SK-N-SH (cell line): ENCODE data around the gene ACBD6. TPM values are rescaled to one million over a fixed set of nuclear protein-coding genes. Genes with fewer than 3 reads are reported as not detected.

Source experiments
- CTCF ChIA-PET: fragments of 300-600, 350-600 bp; formaldehyde crosslinking; extraction: SDS; loops from one replicate; lab custom pipeline; 2021; lab: Yijun Ruan, JAX
- POLR2A ChIA-PET: fragments of 350-600 bp; sonication (Branson Sonifier 250); formaldehyde crosslinking; extraction: SDS; loops from one replicate; lab custom pipeline; 2020; ENCODE audit warnings: antibody characterized with exemption, inconsistent platforms; lab: Yijun Ruan, JAX
- DNase-seq: peaks from one replicate; pipeline ENCODE4 v3.0.0; 2012
- H2AFZ ChIP-seq: fragments of 200-600 bp; sonication (generic); 2 replicates; pipeline ENCODE4 v1.8.1; 2016; ENCODE audit warnings: antibody characterized with exemption, mild to moderate bottlenecking, low read depth
- H3F3A ChIP-seq: fragments of 200-600 bp; sonication (generic); replicated peaks from 2 replicates; pipeline ENCODE3; 2016; ENCODE audit warnings: antibody characterized with exemption, mild to moderate bottlenecking; ENCODE audit not compliant: insufficient read depth
- H3K27ac ChIP-seq, 2 experiments: fragments of 200-500 bp in 1 of 2; fragments of 200-600 bp in 1 of 2; sonication (Bioruptor generic) in 1 of 2; sonication (generic), shearing (Covaris generic) in 1 of 2; 2 replicates each; pipeline versions ENCODE4 v1.5.1 to v1.6.1; 2014 to 2016; ENCODE audit warnings: low read depth in 2 of 2, inconsistent platforms in 1 of 2, low read length in 1 of 2, mild to moderate bottlenecking in 1 of 2, mixed read lengths in 1 of 2
- H3K27me3 ChIP-seq: fragments of 200-600 bp; sonication (generic), shearing (Covaris generic); 2 replicates; pipeline ENCODE4 v1.6.1; 2016; ENCODE audit warnings: mixed run types; ENCODE audit not compliant: insufficient read depth
- H3K36me3 ChIP-seq, 2 experiments: fragments of 200-500 bp in 1 of 2; fragments of 200-600 bp in 1 of 2; sonication (Bioruptor generic) in 1 of 2; sonication (generic) in 1 of 2; replicated peaks in 1 of 2; 2 replicates each; pipeline versions ENCODE3 to v1.5.1; 2014 to 2016; ENCODE audit warnings: low read length in 1 of 2, mild to moderate bottlenecking in 1 of 2; ENCODE audit not compliant: insufficient read depth in 2 of 2, control insufficient read depth in 1 of 2
- H3K4me1 ChIP-seq, 2 experiments: fragments of 200-500 bp in 1 of 2; fragments of 200-600 bp in 1 of 2; sonication (Bioruptor generic) in 1 of 2; sonication (generic), shearing (Covaris generic) in 1 of 2; 2 replicates each; pipeline versions ENCODE4 v1.5.1 to v1.6.1; 2014 to 2016; ENCODE audit warnings: low read depth in 1 of 2, low read length in 1 of 2, mixed run types in 1 of 2; ENCODE audit not compliant: insufficient read depth in 2 of 2, control insufficient read depth in 1 of 2
- H3K4me2 ChIP-seq: fragments of 200-600 bp; sonication (generic), shearing (Covaris generic); 2 replicates; pipeline ENCODE4 v1.6.1; 2017; ENCODE audit warnings: mixed run types
- H3K4me3 ChIP-seq, 2 experiments: fragments of 200-500 bp in 1 of 2; fragments of 200-600 bp in 1 of 2; sonication (Bioruptor generic) in 1 of 2; sonication (generic), shearing (Covaris generic) in 1 of 2; 2 replicates each; pipeline versions ENCODE4 v1.5.1 to v1.8.1; 2014 to 2016; ENCODE audit warnings: low read depth in 2 of 2, inconsistent platforms in 1 of 2, low read length in 1 of 2, mild to moderate bottlenecking in 1 of 2, mixed read lengths in 1 of 2, moderate library complexity in 1 of 2
- H3K79me2 ChIP-seq: fragments of 200-600 bp; sonication (generic); 2 replicates; pipeline ENCODE4 v1.8.1; 2017; ENCODE audit warnings: mild to moderate bottlenecking; ENCODE audit not compliant: insufficient read depth
- H3K9ac ChIP-seq: fragments of 200-600 bp; sonication (generic); 2 replicates; pipeline ENCODE4 v1.6.1; 2017; ENCODE audit warnings: mixed run types
- H3K9me2 ChIP-seq: fragments of 200-600 bp; sonication (generic); 2 replicates; pipeline ENCODE4 v1.6.1; 2017; ENCODE audit warnings: mixed run types
- H3K9me3 ChIP-seq: fragments of 200-600 bp; sonication (generic); 2 replicates; pipeline ENCODE4 v1.6.1; 2017; ENCODE audit warnings: mixed run types, mild to moderate bottlenecking, moderate library complexity
- H4K20me1 ChIP-seq: fragments of 200-600 bp; sonication (generic); 2 replicates; pipeline ENCODE4 v1.6.1; 2017; ENCODE audit warnings: mild to moderate bottlenecking, mixed run types; ENCODE audit not compliant: insufficient read depth
- CHD2 ChIP-seq: fragments of 150-350 bp; IDR thresholded peaks from 2 replicates; pipeline ENCODE4 v1.6.1; 2018; ENCODE audit warnings: low read length; ENCODE audit not compliant: partially characterized antibody
- IRF3 ChIP-seq: fragments of 150-350 bp; IDR thresholded peaks from 2 replicates; pipeline ENCODE4 v1.6.1; 2016; ENCODE audit warnings: mild to moderate bottlenecking, low read depth, low read length
- MEF2A ChIP-seq: IDR thresholded peaks from 2 replicates; pipeline ENCODE4 v1.4.0; 2012; ENCODE audit warnings: low read depth, borderline replicate concordance
- MXI1 ChIP-seq: IDR thresholded peaks from 2 replicates; pipeline ENCODE4 v1.6.1; 2012; ENCODE audit warnings: mild to moderate bottlenecking, low read depth, low read length, improper control_type of control experiment
- NFIC ChIP-seq: IDR thresholded peaks from 2 replicates; pipeline ENCODE4 v1.4.0; 2012; ENCODE audit warnings: borderline replicate concordance
- POLR2AphosphoS5 ChIP-seq: IDR thresholded peaks from 2 replicates; pipeline ENCODE4 v1.6.1; 2012; ENCODE audit warnings: low read depth, low read length
- RCOR1 ChIP-seq: fragments of 150-350 bp; IDR thresholded peaks from 2 replicates; pipeline ENCODE4 v1.6.1; 2017; ENCODE audit warnings: antibody characterized with exemption, low read length
- RFX5 ChIP-seq: IDR thresholded peaks from 2 replicates; pipeline ENCODE4 v1.6.1; 2012; ENCODE audit warnings: mild to moderate bottlenecking, improper control_type of control experiment, low read length
- RXRA ChIP-seq: IDR thresholded peaks from 2 replicates; pipeline ENCODE4 v1.4.0; 2012; ENCODE audit warnings: low read depth, mild to moderate bottlenecking, borderline replicate concordance
- SIN3A ChIP-seq: IDR thresholded peaks from 2 replicates; pipeline ENCODE4 v1.6.1; 2012; ENCODE audit warnings: low read depth, mild to moderate bottlenecking, low read length, moderate library complexity, borderline replicate concordance
- SMC3 ChIP-seq: IDR thresholded peaks from 2 replicates; pipeline ENCODE4 v1.6.1; 2012; ENCODE audit warnings: low read depth, low read length, improper control_type of control experiment
- TCF12 ChIP-seq: IDR thresholded peaks from 2 replicates; pipeline ENCODE4 v1.4.0; 2012
- TEAD4 ChIP-seq: IDR thresholded peaks from 2 replicates; pipeline ENCODE4 v1.4.0; 2012; ENCODE audit warnings: mild to moderate bottlenecking, borderline replicate concordance; ENCODE audit not compliant: insufficient read depth
- USF1 ChIP-seq: IDR thresholded peaks from 2 replicates; pipeline ENCODE4 v1.4.0; 2012; ENCODE audit warnings: low read depth, borderline replicate concordance
- ZBTB33 ChIP-seq: IDR thresholded peaks from 2 replicates; pipeline ENCODE4 v1.4.0; 2012; ENCODE audit warnings: low read depth, borderline replicate concordance
- WGBS: methylation state at CpG from one replicate; pipeline ENCODE4 v1.1.6; 2017; ENCODE audit warnings: low lambda C conversion rate; 5-methylcytosine and 5-hydroxymethylcytosine counted together
- polyA plus RNA-seq, 3 experiments: library from polyadenylated mRNA; depleted of rRNA; stranded (reverse); fragments of >200 nt; gene quantifications; 2 replicates each; pipeline ENCODE4 v1.2.3, GENCODE V29; 2012
- TF ChIP-seq, protein P1 (sequence below): IDR thresholded peaks from 2 replicates; pipeline ENCODE4 v1.6.1; 2012; ENCODE audit warnings: mild to moderate bottlenecking, low read depth, low read length, moderate library complexity

Gene ACBD6
- polyA plus RNA-seq, 1 of the 3 experiments (the other 2 are of a cell fraction) = 60.9 TPM

- no peak overlapping the region for H3K9ac ChIP-seq
- H3K36me3 ChIP-seq = peaks cover 18 to 20% of the 10 kb centered on the region in 2 experiments
- H3K4me1 ChIP-seq = peaks cover 0 to 5% of the 10 kb centered on the region in 2 experiments; a peak in 2 of 4 replicates
- H2AFZ ChIP-seq = no peak overlapping the region
- WGBS = 84% methylated on average over 6 of the region's 6 CpGs
- no peak overlapping the region for H3K4me3 ChIP-seq
- no peaks in the 10 kb centered on the region for H3F3A ChIP-seq
- no peaks in the 10 kb centered on the region for H3K27me3 ChIP-seq
- no peaks in the 10 kb centered on the region for H3K79me2 ChIP-seq
- H3K9me3 ChIP-seq = no peaks in the 10 kb centered on the region
- CTCF ChIA-PET = interaction anchor here (0.9 to 1.2 kb wide), 2 partner anchors 17 to 102 kb away, joined by 3 to 4 read pairs; no protein-coding TSS in a partner anchor
- H4K20me1 ChIP-seq = no peaks in the 10 kb centered on the region
- H3K9me2 ChIP-seq = no peaks in the 10 kb centered on the region
- POLR2A ChIA-PET = no interaction called here
- no peak for DNase-seq
- TF ChIP-seq POLR2AphosphoS5 (no peak), ZBTB33 (no peak), TCF12 (no peak), CHD2 (no peak), RXRA (no peak), RCOR1 (no peak), TEAD4 (no peak), SIN3A (no peak), IRF3 (no peak), SMC3 (no peak), MEF2A (no peak), RFX5 (no peak), NFIC (no peak), USF1 (no peak), MXI1 (no peak)
- TF ChIP-seq, protein P1, sequence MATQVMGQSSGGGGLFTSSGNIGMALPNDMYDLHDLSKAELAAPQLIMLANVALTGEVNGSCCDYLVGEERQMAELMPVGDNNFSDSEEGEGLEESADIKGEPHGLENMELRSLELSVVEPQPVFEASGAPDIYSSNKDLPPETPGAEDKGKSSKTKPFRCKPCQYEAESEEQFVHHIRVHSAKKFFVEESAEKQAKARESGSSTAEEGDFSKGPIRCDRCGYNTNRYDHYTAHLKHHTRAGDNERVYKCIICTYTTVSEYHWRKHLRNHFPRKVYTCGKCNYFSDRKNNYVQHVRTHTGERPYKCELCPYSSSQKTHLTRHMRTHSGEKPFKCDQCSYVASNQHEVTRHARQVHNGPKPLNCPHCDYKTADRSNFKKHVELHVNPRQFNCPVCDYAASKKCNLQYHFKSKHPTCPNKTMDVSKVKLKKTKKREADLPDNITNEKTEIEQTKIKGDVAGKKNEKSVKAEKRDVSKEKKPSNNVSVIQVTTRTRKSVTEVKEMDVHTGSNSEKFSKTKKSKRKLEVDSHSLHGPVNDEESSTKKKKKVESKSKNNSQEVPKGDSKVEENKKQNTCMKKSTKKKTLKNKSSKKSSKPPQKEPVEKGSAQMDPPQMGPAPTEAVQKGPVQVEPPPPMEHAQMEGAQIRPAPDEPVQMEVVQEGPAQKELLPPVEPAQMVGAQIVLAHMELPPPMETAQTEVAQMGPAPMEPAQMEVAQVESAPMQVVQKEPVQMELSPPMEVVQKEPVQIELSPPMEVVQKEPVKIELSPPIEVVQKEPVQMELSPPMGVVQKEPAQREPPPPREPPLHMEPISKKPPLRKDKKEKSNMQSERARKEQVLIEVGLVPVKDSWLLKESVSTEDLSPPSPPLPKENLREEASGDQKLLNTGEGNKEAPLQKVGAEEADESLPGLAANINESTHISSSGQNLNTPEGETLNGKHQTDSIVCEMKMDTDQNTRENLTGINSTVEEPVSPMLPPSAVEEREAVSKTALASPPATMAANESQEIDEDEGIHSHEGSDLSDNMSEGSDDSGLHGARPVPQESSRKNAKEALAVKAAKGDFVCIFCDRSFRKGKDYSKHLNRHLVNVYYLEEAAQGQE = no peak
- H3K4me2 ChIP-seq = no peak overlapping the region
- no peak overlapping the region for H3K27ac ChIP-seq
Measured at GRCh38 chr1:180290265-180291001, 211.9 kb downstream of the ACBD6 start.
